Epidermal melanocyte (primary cell): ENCODE measurements around the gene MRPL20.
A peak's percentile ranks its signal among the peaks of the same experiment; 100 is the strongest.
"Not testable (repeated sequence)": the region's sequence is repeated elsewhere in the genome, so short reads cannot be mapped to it uniquely, and the experiment has no call there.

ENCODE experiments used
- DNase-seq: peaks from one replicate; pipeline ENCODE4 v3.0.0; 2011; ENCODE audit warnings: low spot score; ENCODE audit not compliant: insufficient read length

MRPL20 gene

GRCh38 chr1:1387098-1388077 lies 19.7 kb downstream of the MRPL20 start:
- DNase-seq = no peak

GRCh38 chr1:1385931-1386330 lies 21.2 kb downstream of the MRPL20 start:
- no peak for DNase-seq

DNA sequence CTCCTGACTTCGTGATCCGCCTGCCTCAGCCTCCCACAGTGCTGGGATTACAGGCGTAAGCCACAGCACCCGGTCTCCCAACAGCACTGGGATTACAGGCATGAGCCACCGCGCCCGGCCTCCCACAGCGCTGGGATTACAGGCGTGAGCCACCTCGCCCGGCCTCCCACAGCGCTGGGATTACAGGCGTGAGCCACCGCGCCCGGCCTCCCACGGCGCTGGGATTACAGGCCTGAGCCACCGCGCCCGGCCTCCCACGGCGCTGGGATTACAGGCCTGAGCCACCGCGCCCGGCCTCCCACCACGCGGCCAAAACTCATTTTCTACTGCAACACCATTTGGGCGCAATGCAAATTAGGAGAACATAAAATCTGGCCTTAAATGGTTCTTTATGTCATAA lies 21.8 kb downstream of the MRPL20 start:
- not testable (repeated sequence) for DNase-seq

- DNase-seq = no peak
Observed at GRCh38 chr1:1381294-1381693, 25.8 kb downstream of the MRPL20 start.

DNA sequence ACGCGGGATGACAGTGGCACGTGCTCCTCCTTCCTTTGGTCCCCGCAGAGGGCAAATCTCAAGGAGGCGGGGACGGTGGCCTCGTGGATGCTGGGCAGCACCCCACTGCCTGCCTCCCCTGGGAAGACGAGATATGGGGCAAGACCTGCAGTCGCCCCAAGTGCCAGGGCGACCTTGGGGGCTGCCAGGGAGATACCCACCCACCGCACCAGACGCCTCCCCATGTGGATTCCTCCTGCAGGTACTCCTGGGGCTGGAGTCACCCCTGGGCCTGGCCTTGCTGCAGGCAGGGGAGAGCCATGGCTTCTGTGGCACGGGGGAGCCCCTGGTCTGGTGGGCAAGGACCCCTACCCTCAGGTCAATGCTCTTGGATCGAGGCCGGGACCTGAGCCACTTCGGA lies 26.2 kb downstream of the MRPL20 start:
- DNase-seq = no peak

DNA sequence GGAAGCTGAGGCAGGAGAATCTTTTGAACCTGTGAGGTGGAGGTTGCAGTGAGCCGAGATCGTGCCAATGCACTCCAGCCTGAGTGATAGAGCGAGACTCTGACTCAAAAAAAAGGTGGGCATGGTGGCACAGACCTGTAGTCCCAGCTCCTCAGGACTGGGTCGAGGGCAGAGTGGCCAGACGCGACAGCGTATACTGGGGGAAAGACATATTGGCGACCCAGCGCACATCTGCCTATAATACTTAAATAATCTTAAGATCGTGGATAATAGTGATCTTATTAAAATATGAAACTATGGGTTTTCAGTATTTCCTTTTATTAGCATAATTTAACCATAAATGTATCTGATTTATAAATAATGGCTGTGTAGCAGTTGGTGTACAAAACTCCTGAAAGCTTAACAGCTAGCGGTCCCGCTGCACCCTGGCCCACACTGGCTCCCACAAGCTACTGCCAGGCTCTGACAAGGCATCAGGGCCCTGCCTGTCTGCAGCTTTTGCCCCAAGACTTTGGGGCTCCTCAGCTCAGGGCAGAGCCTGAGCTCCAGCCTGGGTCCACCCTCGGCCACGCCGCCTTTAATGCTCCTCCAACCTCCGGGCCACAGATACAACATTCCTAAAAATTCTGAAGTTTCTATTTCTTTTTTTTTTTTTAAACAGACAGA lies 29.4 kb downstream of the MRPL20 start:
- DNase-seq = no peak

DNA sequence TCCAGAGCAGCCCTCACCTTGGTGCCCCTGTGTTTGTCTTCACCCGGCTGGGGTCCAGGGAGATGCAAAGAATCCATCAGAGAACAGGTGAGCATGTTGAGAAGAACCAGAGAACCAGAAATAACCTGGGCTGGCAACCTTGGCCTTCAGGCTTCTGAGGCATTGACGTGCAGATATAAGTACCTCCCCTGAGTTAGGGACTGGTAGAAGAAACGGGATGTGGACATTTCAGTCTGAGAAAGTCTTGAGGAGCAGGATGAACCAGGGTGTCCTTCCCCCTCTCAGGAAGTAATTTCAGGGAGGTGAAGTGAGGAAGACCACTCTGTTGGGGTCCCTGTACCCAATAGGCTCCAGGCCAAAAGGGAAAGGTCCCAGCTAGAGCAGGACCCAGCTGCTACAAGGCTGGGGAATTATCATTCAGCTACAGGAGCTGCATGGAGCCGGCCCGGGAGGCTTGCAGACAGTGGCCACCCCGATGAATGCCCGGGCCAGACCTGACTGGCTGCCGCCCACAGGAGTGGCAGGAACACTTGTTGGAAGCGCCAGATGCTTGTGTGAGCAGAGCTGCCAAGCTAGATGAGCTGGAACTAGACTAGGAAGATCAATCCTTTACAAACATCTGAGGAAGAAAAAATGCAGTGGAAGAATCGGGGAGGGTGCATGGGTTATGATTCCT lies 30.4 kb downstream of the MRPL20 start:
- no peak for DNase-seq

- peak; percentile 100 for DNase-seq
Observed at GRCh38 chr1:1374929-1375662, 32.0 kb downstream of the MRPL20 start, which contains the start of gene AURKAIP1. Gene AURKAIP1, minus strand, starts transcription at chr1:1375207. Its CDS starts 451 bp downstream, at chr1:1374756.

DNA sequence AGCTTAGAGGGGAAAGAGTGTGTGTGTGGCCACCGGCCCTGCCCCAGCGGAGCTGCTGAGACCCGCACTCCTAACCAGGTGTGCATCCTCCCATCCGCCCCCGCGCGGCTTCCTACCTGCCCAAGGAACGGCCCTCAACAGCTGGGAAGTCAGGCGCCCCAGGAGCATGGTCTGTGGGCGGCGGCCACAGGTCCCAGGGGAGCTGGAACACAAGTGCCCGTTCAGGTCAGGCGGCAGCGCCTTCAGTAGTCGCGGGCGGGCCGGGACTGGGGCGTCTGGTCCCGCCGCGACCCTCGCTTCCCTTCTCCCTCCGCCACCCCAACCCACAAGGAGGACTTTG lies 32.5 kb downstream of the MRPL20 start:
- DNase-seq = no peak

DNA sequence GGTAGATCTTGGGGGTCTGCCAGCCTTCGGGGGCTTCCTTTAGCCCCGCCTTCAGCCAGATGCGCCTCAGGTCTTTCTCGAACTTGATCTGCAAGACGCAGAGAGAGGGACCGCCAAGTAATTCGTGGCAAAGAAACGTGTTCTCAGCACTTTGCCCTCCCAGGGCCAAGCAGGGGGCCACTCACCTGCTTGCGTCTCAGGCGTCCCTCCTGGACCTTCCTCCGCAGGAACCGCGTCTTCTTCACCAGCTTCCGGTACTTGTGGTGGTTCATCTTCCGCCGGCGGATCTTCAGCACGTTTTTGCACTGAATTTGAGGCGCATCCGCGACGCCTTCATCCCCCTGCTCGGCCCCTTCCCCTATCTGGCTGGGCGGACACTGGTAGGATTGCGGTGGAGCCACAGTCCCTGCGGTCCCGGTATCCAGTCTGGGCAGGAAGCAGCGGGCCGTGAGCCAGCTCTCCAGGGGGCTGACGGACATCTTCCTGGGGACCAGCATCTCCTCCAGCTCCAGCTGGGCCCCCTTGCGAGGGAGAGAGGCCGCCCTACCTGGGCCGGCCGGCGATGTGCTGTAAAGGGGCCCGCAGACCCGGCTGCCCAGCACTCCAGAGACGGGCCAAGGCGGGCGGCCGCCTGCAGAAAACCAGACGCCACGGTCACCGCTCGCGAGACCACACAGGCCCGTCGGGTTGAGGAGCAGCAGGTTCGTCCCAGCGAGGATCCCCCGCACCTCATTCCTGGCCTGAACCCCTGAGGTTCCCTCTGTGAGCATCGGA lies 33.1 kb downstream of the MRPL20 start:
- no peak for DNase-seq

- no peak for DNase-seq
Observed at GRCh38 chr1:1373051-1373814, 33.9 kb downstream of the MRPL20 start.

DNA sequence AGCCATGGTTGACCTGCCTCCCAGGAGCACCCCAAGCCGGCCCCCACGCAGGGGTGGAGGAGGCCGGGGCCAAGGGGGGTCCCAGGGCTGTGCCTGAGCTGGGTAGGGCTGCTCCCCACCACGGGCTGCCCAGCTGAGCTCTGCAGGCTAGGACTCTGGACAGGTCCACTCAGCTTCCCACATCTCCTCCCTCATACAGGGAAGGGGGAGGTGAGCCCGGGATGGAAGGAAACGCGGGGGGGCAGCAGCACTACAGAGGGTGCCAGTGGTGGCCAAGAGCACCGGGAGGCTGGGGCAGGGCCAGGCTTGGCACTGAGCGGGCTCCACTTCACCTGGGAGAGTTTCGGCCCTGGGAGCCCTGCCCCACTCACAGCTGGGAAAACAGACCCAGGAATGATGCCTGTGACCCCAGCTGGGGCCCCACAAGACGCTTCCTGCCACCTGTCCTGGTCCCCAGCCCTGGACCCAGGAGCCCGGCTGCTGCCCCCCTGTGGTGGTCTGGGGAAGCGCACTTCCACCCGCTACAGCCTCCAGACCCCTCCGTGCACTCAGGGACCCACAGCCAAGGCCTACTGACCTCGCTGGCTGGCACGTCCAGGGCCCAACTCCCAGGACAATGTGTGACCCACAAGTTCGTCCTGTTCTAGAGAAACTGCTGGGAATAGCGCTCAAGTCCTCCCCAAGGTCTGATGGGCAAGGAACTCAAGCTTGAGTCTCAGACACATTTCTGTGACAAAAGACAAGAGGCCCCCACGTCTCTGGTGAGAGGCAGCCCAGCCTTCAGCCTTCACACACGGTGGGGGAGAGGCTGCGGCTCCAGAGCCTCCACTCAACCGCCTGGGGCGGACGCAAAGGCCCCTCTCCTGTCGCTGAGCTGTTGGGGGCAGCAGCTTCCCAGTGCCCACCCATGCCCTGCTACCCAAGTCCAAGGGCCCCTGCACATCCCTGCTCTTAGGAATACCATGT lies 35.1 kb downstream of the MRPL20 start:
- no peak for DNase-seq

- no peak for DNase-seq
Observed at GRCh38 chr1:1371364-1371745, 35.7 kb downstream of the MRPL20 start.

GRCh38 chr1:1370771-1371300 lies 36.3 kb downstream of the MRPL20 start:
- no peak for DNase-seq

DNA sequence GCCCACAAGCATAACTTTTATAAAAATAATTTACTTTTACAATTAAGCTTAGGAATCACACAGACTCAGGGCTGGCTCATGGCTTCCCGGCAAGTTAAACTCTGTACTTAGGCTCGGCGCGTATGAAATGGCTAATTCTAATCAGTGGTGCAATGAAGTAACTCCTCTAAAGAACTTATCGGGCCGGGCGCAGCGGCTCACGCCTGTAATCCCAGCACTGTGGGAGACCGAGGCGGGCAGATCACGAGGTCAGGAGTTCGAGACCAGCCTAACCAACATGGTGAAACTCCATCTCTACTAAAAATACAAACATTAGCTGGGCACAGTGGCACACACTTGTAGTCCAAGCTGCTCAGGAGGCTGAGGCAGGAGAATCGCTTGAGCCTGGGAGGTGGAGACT lies 37.0 kb downstream of the MRPL20 start:
- not testable (repeated sequence) for DNase-seq

DNA sequence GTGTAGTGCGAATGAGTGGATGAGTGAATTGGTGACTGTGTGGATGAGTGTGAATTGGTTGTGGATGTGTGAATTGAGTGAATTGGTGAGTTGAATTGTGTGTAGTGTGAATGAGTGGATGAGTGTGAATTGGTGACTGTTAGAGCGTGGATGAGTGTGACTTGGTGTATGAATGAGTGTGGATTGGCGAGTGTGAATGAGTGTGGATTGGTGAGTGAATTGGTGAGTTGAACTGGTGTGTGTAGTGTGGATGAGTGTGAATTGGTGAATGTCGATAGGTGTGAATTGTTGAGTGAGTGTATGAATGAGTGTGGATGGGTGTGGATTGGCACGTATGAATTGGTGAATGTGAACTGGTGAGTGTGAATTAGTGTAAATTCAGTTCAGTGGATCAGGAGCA lies 39.8 kb downstream of the MRPL20 start:
- no peak for DNase-seq

GRCh38 chr1:1366699-1367066 lies 40.4 kb downstream of the MRPL20 start:
- no peak for DNase-seq

DNA sequence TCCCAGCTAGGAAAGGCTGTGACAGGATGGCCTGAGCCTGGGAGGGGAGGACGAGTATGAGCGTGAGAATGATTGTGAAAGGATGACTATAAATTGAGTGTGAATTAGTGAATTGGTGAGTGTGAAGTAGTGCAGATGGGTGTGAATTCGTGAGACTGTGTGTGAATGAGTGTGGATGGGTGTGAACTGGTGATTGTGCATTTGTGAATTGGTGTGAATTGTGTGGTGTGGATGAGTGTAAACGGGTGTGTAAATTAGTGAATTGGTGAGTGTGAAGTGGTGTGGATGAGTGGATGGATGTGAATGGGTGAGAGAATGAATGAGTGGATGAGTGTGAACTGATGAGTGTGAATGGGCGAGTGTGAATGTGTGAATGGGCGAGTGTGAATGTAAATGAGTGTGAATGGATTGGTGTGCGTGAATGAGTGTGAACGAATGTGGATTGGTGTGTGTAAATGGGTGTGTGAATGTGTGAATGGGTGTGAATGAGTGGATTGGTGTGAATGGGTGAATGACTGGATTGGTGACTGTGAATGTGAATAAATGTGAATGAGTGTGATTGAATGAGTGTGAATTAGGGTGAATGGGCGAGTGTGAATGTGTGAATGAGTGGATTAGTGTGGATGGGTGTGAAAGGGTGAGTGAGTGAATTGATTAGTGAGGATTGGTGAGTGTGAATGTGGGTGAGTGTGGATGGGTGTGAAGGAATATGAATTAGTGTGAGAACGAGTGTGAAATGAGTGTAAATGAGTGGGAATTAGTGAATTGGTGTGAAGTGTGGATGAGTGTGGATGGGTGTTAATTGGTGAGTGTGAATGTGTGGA lies 41.0 kb downstream of the MRPL20 start:
- DNase-seq = no peak
